Measurements from ENCODE around the gene MDH2. TPM values are rescaled to one million over a fixed set of nuclear protein-coding genes. Genes with fewer than 3 reads are reported as not detected.
"Not testable (repeated sequence)": the region's sequence is repeated elsewhere in the genome, so short reads cannot be mapped to it uniquely, and the experiment has no call there.

The MDH2 gene
- total RNA-seq, 1 donor, result 36.6 TPM

- DNase-seq (ENCODE audit: insufficient read length, low spot score, missing footprints), result peak; percentile 42
- H2AFZ ChIP-seq (ENCODE audit: low read length), result no peak overlapping the region
- peaks cover 15% of the 10 kb centered on the region for H3K4me1 ChIP-seq (ENCODE audit: insufficient read depth, low read length)
- no peak for TF ChIP-seq CTCF (IDR thresholded peaks at IDR 0.05; ENCODE audit: extremely low read depth, low read depth, low read length)
- H3K4me2 ChIP-seq (ENCODE audit: insufficient read depth, low read length), result no peak overlapping the region
- H3K36me3 ChIP-seq (ENCODE audit: insufficient read depth, low read length), result peaks cover 84% of the 10 kb centered on the region
- H3K9me3 ChIP-seq (ENCODE audit: low read depth, low read length), result no peaks in the 10 kb centered on the region
- H3K27me3 ChIP-seq (ENCODE audit: insufficient read depth, low read length), result no peaks in the 10 kb centered on the region
- peaks cover 72% of the 10 kb centered on the region for H3K79me2 ChIP-seq (ENCODE audit: insufficient read depth, low read length)
- no peak overlapping the region for H3K4me3 ChIP-seq (ENCODE audit: insufficient read depth, low read length)
- peaks cover 33% of the 10 kb centered on the region for H4K20me1 ChIP-seq (ENCODE audit: insufficient read depth, low read length)
- peak overlapping the region; percentile 8 for H3K27ac ChIP-seq (ENCODE audit: low read depth, low read length)
Observed at GRCh38 chr7:76057103-76057812, 9.4 kb downstream of the MDH2 start.

- DNase-seq (ENCODE audit: insufficient read length, low spot score, missing footprints), result no peak
- TF ChIP-seq CTCF (IDR thresholded peaks at IDR 0.05; ENCODE audit: extremely low read depth, low read depth, low read length), result no peak
- H3K36me3 ChIP-seq (ENCODE audit: insufficient read depth, low read length), result peaks cover 86% of the 10 kb centered on the region
- no peak overlapping the region for H3K27ac ChIP-seq (ENCODE audit: low read depth, low read length)
- no peak overlapping the region for H3K4me2 ChIP-seq (ENCODE audit: insufficient read depth, low read length)
- peaks cover 67% of the 10 kb centered on the region for H3K79me2 ChIP-seq (ENCODE audit: insufficient read depth, low read length)
- peaks cover 30% of the 10 kb centered on the region for H4K20me1 ChIP-seq (ENCODE audit: insufficient read depth, low read length)
- H3K4me3 ChIP-seq (ENCODE audit: insufficient read depth, low read length), result no peak overlapping the region
- no peaks in the 10 kb centered on the region for H3K9me3 ChIP-seq (ENCODE audit: low read depth, low read length)
- peaks cover 15% of the 10 kb centered on the region for H3K4me1 ChIP-seq (ENCODE audit: insufficient read depth, low read length)
- no peak overlapping the region for H2AFZ ChIP-seq (ENCODE audit: low read length)
- no peaks in the 10 kb centered on the region for H3K27me3 ChIP-seq (ENCODE audit: insufficient read depth, low read length)
Observed at GRCh38 chr7:76057813-76058145, 9.9 kb downstream of the MDH2 start.

GRCh38 chr7:76058745-76059144 lies 10.8 kb downstream of the MDH2 start:
- not testable (repeated sequence) for H3K4me2 ChIP-seq (ENCODE audit: insufficient read depth, low read length); H3K9me3 ChIP-seq (ENCODE audit: low read depth, low read length); H2AFZ ChIP-seq (ENCODE audit: low read length); H3K27ac ChIP-seq (ENCODE audit: low read depth, low read length); H3K27me3 ChIP-seq (ENCODE audit: insufficient read depth, low read length); H3K4me3 ChIP-seq (ENCODE audit: insufficient read depth, low read length)
- DNase-seq (ENCODE audit: insufficient read length, low spot score, missing footprints), result peak; percentile 8
- Histone ChIP-seq H3K79me2 (ENCODE audit: insufficient read depth, low read length) (peaks cover 57% of the 10 kb centered on the region), H3K4me1 (ENCODE audit: insufficient read depth, low read length) (peaks cover 11% of the 10 kb centered on the region), H3K36me3 (ENCODE audit: insufficient read depth, low read length) (peaks cover 87% of the 10 kb centered on the region), H4K20me1 (ENCODE audit: insufficient read depth, low read length) (peaks cover 28% of the 10 kb centered on the region)

- no peak overlapping the region for H3K4me2 ChIP-seq (ENCODE audit: insufficient read depth, low read length)
- no peaks in the 10 kb centered on the region for H3K9me3 ChIP-seq (ENCODE audit: low read depth, low read length)
- H3K27me3 ChIP-seq (ENCODE audit: insufficient read depth, low read length), result no peaks in the 10 kb centered on the region
- DNase-seq (ENCODE audit: insufficient read length, low spot score, missing footprints), result no peak
- no peaks in the 10 kb centered on the region for H3K4me1 ChIP-seq (ENCODE audit: insufficient read depth, low read length)
- peaks cover 97% of the 10 kb centered on the region for H3K36me3 ChIP-seq (ENCODE audit: insufficient read depth, low read length)
- TF ChIP-seq CTCF (IDR thresholded peaks at IDR 0.05; ENCODE audit: extremely low read depth, low read depth, low read length), result no peak
- peaks cover 12% of the 10 kb centered on the region for H4K20me1 ChIP-seq (ENCODE audit: insufficient read depth, low read length)
- H3K27ac ChIP-seq (ENCODE audit: low read depth, low read length), result no peak overlapping the region
- H3K4me3 ChIP-seq (ENCODE audit: insufficient read depth, low read length), result no peak overlapping the region
- H2AFZ ChIP-seq (ENCODE audit: low read length), result no peak overlapping the region
- H3K79me2 ChIP-seq (ENCODE audit: insufficient read depth, low read length), result peaks cover 36% of the 10 kb centered on the region
Observed at GRCh38 chr7:76060842-76061241, 12.9 kb downstream of the MDH2 start.
